Testis (tissue), 3 donors: ENCODE results near the gene PEPD. TPM values are rescaled to one million over a fixed set of nuclear protein-coding genes. Genes with fewer than 3 reads are reported as not detected.
A peak's percentile ranks its signal among the peaks of the same experiment; 100 is the strongest.

ENCODE experiments used
- DNase-seq: peaks from one replicate; pipeline ENCODE4 v3.0.0-alpha.2; 2019
- H3K27ac ChIP-seq, 2 donors: fragments of 200-600 bp; sonication (generic); one replicate each; pipeline ENCODE4 v1.5.1; 2019
- H3K27me3 ChIP-seq: fragments of 200-600 bp; sonication (generic); one replicate; pipeline ENCODE4 v1.5.1; 2019
- H3K36me3 ChIP-seq: fragments of 200-600 bp; sonication (generic); one replicate; pipeline ENCODE4 v1.5.1; 2017; ENCODE audit warnings: low read depth; ENCODE audit errors: missing control alignments
- H3K4me1 ChIP-seq: fragments of 200-600 bp; sonication (generic); one replicate; pipeline ENCODE4 v1.5.1; 2019
- H3K4me3 ChIP-seq, 2 donors: fragments of 200-600 bp; sonication (generic); one replicate each; pipeline ENCODE4 v1.5.1; 2017 to 2019
- H3K9me3 ChIP-seq: fragments of 200-600 bp; sonication (generic); one replicate; pipeline ENCODE4 v1.5.1; 2017
- POLR2A ChIP-seq: fragments of 450-650 bp; IDR thresholded peaks from one replicate; pipeline ENCODE4 v1.6.1; 2017; ENCODE audit warnings: antibody characterized with exemption, mild to moderate bottlenecking, moderate library complexity
- WGBS, 2 donors: methylation state at CpG; one replicate each; pipeline ENCODE4 v1.1.5; 2018; 5-methylcytosine and 5-hydroxymethylcytosine counted together
- intact Hi-C: fragments of 100-400 bp; cut with DNase I; formaldehyde crosslinking; loops from one replicate; pipeline ENCODE4 v1.15.1; 2023; ENCODE audit warnings: low total_unique reads
- polyA plus RNA-seq: library from polyadenylated mRNA; stranded (reverse); fragments of 350-450 nt; fragmentation: Illumina TruSeq; extraction: RNeasy Lipid Tissue Mini Kit (QIAGEN cat#74804); gene quantifications from one replicate; pipeline ENCODE4 v1.2.3, GENCODE V29; 2014; ENCODE audit warnings: low read depth, low replicate concordance; ENCODE audit not compliant: insufficient read depth
- total RNA-seq, 2 donors: library from RNA; depleted of rRNA; stranded (reverse); fragments of >200 nt; gene quantifications; one replicate each; pipeline ENCODE4 v1.2.3, GENCODE V29; 2016
- TF ChIP-seq, protein P1 (sequence below), 3 experiments: fragments of 450-650 bp in 2 of 3; fragments of 200-600 bp in 1 of 3; sonication (generic) in 1 of 3; IDR thresholded peaks; one replicate each; pipeline ENCODE4 v1.5.1; 2016 to 2019; ENCODE audit warnings: antibody characterized with exemption in 3 of 3, mild to moderate bottlenecking in 2 of 3, moderate library complexity in 1 of 3

PEPD gene
- total and polyA plus RNA-seq, 3 donors from 2014 or later: 51.1 to 87.9 (median 58.0) TPM

DNA sequence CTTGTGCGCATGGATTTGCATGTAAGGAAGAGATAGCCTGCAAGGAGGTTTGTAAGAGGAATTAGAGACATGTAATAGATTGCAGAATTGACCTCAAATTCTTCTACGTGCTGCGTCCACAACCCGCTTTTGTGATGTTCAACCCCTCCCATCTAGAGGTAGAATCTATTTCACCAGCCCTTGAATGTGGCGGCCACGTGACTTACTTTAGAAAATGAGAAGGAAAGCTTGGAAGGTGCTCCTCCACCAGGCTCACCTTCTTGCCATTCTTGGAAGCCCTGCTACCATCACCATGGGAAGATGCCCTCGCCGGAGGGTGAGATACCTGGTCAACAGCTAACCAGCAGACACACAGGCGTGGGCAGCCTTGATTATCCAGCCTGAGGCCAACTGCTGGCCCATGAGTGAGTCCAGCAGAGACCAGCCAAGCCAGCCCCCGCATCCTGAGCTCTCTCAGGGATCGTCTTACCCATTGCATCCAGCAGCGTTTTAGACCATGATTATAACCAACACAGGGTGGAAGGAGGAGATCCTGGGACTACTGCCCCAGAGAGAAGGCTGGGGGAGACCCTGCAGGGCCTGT lies 7.6 kb upstream of the PEPD start:
- H3K4me1 ChIP-seq: no peaks in the 10 kb centered on the region
- no peak for DNase-seq
- H3K27ac ChIP-seq: no peak overlapping the region
- H3K36me3 ChIP-seq: no peaks in the 10 kb centered on the region
- 70 to 71% methylated on average over 11 to 12 of the region's 12 CpGs for WGBS, 2 donors
- H3K27me3 ChIP-seq: no peaks in the 10 kb centered on the region
- no peak overlapping the region for H3K4me3 ChIP-seq
- TF ChIP-seq, protein P1, sequence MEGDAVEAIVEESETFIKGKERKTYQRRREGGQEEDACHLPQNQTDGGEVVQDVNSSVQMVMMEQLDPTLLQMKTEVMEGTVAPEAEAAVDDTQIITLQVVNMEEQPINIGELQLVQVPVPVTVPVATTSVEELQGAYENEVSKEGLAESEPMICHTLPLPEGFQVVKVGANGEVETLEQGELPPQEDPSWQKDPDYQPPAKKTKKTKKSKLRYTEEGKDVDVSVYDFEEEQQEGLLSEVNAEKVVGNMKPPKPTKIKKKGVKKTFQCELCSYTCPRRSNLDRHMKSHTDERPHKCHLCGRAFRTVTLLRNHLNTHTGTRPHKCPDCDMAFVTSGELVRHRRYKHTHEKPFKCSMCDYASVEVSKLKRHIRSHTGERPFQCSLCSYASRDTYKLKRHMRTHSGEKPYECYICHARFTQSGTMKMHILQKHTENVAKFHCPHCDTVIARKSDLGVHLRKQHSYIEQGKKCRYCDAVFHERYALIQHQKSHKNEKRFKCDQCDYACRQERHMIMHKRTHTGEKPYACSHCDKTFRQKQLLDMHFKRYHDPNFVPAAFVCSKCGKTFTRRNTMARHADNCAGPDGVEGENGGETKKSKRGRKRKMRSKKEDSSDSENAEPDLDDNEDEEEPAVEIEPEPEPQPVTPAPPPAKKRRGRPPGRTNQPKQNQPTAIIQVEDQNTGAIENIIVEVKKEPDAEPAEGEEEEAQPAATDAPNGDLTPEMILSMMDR (IDR thresholded peaks at IDR 0.05): no peak
- TF ChIP-seq POLR2A: no peak
- no peaks in the 10 kb centered on the region for H3K9me3 ChIP-seq
- intact Hi-C loops: no loop called here

GRCh38 chr19:33528404-33528803 lies 6.8 kb upstream of the PEPD start:
- Histone ChIP-seq H3K4me3 (no peak overlapping the region), H3K27me3 (no peaks in the 10 kb centered on the region), H3K4me1 (no peaks in the 10 kb centered on the region), H3K9me3 (no peaks in the 10 kb centered on the region), H3K27ac (no peak overlapping the region), H3K36me3 (no peaks in the 10 kb centered on the region)
- WGBS, 2 donors: 79 to 99% methylated on average over 2 of the region's 2 CpGs
- intact Hi-C loops: no loop called here
- no peak for TF ChIP-seq POLR2A
- TF ChIP-seq, protein P1 (IDR thresholded peaks at IDR 0.05): no peak
- DNase-seq: no peak

DNA sequence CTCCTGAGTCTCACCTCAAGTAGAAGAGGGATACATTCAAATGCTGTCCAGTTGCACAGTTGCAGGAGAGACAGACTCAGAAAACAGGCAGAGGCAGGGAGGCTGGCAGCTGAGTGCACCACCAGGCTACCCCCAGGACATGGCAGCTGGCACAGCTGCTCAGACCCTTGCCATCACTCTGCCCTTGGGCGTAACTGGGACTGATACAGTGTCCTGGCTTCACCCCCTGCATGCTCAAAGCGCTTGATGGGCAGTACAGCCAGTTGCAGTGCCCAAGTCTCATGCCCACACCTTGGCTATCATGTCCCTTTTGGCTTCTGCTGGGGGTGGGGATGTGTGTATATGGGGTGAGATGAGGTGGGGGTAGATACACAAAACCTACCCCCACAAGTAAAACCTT lies 5.5 kb upstream of the PEPD start:
- 73 to 90% methylated on average over 2 of the region's 2 CpGs for WGBS, 2 donors
- DNase-seq: no peak

DNA sequence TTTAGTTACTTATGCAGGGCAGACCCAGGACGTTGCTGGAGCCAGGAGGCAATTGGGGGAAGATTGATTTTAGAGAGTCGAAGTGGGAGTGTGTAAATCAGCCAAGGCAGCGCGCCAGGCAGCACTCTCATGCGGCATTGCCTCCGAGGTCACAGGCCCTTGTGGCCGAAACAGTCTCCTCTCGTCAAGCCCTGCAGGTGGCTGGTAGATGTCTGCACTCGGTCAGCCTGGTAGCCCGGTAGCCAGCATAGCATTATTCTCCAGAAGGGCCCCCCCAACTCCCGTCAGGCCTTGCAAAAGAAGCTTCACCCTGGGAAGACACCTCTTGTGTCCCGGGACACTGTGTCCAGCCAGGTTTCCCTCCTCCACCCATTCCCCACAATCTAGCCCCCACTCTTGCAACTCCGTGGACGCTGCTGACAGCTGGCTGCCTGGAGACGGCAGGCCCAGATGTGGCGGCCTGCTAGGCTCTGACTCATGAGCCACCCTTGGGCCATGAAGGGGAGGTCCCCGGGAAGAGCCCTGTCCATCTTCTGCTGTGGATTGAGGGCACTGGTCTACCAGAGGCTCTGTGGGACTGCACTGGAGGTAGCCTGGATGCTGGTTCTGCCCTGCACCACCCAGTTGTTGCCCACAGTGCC lies 2.6 kb upstream of the PEPD start:
- Histone ChIP-seq H3K27ac (no peak overlapping the region), H3K4me1 (peaks cover 7% of the 10 kb centered on the region), H3K4me3 (no peak overlapping the region), H3K9me3 (no peaks in the 10 kb centered on the region), H3K36me3 (no peaks in the 10 kb centered on the region), H3K27me3 (no peaks in the 10 kb centered on the region)
- TF ChIP-seq POLR2A: no peak
- TF ChIP-seq, protein P1 (IDR thresholded peaks at IDR 0.05): no peak
- intact Hi-C loops: no loop called here
- WGBS, 2 donors: 36 to 54% methylated on average over 11 to 17 of the region's 17 CpGs
- peak; percentile 27 for DNase-seq

More for the DNA sequence above, 5.5 kb upstream of the PEPD start:
- H3K4me3 ChIP-seq: no peak overlapping the region
- no peaks in the 10 kb centered on the region for H3K36me3 ChIP-seq
- H3K4me1 ChIP-seq: no peaks in the 10 kb centered on the region
- H3K9me3 ChIP-seq: no peaks in the 10 kb centered on the region
- H3K27ac ChIP-seq: no peak overlapping the region
- TF ChIP-seq, protein P1 (IDR thresholded peaks at IDR 0.05): no peak
- TF ChIP-seq POLR2A: no peak
- intact Hi-C loops: no loop called here
- H3K27me3 ChIP-seq: no peaks in the 10 kb centered on the region

DNA sequence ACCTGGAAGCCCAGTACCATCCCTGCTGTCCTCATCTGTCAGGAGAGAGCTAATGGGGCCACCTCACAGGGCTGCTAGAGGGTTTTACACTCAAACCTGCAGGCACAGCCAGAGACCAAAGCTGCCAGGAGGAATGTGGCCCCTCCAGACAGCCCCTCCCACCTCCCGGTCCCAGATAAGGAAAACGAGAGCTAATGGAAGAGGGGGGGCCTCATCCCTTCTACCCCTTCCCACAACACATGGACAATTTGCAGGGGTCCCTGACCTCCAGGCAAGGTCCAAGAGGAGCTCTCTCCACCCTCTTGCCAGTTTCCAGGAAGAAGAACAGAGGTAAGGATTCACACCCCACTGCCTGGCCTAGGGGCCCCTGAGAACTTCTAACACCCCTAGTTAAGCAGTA lies 1.6 kb upstream of the PEPD start:
- no peak for TF ChIP-seq POLR2A
- TF ChIP-seq, protein P1 (IDR thresholded peaks at IDR 0.05): no peak
- DNase-seq: no peak
- no peak overlapping the region for H3K27ac ChIP-seq
- no peak overlapping the region for H3K4me3 ChIP-seq
- no peaks in the 10 kb centered on the region for H3K36me3 ChIP-seq
- no peaks in the 10 kb centered on the region for H3K27me3 ChIP-seq
- 49 to 50% methylated on average over 2 of the region's 2 CpGs for WGBS, 2 donors
- intact Hi-C loops: no loop called here
- H3K4me1 ChIP-seq: peaks cover 7% of the 10 kb centered on the region
- no peaks in the 10 kb centered on the region for H3K9me3 ChIP-seq
